GM10248 (cell line): ENCODE measurements around the gene TUBB2B.
"Not testable (repeated sequence)": the region's sequence is repeated elsewhere in the genome, so short reads cannot be mapped to it uniquely, and the experiment has no call there.

Experiments used
- CTCF ChIA-PET: fragments of 300-600 bp; sonication (Branson Sonifier 250); formaldehyde crosslinking; extraction: SDS; loops from one replicate; lab custom pipeline; 2021; ENCODE audit warnings: antibody characterized with exemption; lab: Yijun Ruan, JAX
- POLR2A ChIA-PET: fragments of 350-650 bp; sonication (Branson Sonifier 250); formaldehyde crosslinking; extraction: SDS; loops from one replicate; lab custom pipeline; 2020; ENCODE audit warnings: antibody characterized with exemption; lab: Yijun Ruan, JAX
- DNase-seq: peaks from one replicate; pipeline ENCODE4 v3.0.0; 2012; ENCODE audit errors: extremely low spot score
- TF ChIP-seq, protein P1 (sequence below): IDR thresholded peaks from 2 replicates; pipeline ENCODE4 v1.5.1; 2012; ENCODE audit warnings: mild to moderate bottlenecking, low read depth; ENCODE audit errors: extremely low read depth, missing control alignments, control extremely low read depth

Gene TUBB2B

DNA sequence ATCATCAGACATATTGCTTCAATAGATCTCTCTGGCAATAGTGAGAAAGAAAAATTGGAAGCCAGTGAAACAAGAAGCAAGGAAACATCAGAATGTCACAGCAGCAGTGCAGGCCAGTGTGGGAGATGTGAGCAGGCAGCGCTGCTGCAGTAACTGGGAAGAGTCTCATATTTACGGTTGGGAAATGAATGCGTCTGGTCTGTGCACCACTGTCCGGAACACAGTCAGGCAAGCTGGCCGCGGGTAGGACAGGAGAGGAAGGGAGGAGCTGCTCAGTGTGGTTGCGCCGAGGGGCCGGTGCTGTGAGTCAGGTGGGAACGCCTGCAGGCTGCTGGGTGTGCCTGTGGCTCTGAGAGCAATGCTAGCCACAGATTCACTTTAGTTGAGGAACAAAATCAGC, 24.9 kb upstream of the TUBB2B start:
- CTCF ChIA-PET = interaction anchor here (0.8 to 4.1 kb wide), 30 partner anchors 9 to 480 kb away, joined by 3 to 36 read pairs (median 8); partner anchors contain the start of gene RIPK1
- POLR2A ChIA-PET = no interaction called here
- no peak for DNase-seq
- TF ChIP-seq, protein P1, sequence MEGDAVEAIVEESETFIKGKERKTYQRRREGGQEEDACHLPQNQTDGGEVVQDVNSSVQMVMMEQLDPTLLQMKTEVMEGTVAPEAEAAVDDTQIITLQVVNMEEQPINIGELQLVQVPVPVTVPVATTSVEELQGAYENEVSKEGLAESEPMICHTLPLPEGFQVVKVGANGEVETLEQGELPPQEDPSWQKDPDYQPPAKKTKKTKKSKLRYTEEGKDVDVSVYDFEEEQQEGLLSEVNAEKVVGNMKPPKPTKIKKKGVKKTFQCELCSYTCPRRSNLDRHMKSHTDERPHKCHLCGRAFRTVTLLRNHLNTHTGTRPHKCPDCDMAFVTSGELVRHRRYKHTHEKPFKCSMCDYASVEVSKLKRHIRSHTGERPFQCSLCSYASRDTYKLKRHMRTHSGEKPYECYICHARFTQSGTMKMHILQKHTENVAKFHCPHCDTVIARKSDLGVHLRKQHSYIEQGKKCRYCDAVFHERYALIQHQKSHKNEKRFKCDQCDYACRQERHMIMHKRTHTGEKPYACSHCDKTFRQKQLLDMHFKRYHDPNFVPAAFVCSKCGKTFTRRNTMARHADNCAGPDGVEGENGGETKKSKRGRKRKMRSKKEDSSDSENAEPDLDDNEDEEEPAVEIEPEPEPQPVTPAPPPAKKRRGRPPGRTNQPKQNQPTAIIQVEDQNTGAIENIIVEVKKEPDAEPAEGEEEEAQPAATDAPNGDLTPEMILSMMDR = no peak

DNA sequence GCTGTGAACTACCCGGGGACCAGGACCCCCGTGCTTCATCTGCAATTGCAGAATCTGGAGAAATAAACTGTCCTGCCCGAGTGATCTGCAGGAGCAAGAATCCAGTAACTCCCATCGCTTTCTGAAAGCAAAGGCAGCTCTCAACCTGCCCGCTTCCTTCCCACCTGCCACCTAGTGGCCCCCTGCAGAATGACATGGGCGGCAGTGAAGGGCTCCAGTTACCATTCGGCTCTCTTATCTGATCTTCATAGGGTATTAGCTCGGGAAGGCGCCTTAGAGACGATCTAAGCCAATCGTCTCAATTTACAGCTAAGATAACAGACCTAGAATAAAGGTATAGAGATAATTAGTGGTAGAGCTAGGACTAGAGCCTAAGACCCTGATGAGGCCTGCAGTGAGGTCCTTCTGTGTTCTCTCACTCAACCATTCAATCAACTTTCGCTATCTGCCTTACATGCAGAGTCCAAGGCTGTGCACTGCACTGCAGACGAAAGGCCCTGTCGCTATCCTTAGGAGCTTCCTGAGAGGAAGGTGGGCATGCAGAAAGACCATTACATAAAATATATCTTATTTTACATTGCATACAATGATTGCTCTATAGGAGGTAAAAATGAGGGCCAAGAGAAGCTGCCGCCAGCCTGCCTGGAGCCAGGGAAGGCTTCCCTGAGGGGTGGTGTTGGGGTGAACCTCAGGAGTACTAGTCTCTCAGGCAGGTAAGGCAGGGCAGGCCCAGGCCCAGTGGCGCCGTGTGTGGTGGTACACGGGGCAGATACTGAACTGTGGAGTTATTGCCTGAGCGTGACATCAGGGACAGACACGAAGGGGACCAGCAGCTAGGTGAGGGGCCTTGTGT, 24.2 kb upstream of the TUBB2B start:
- ChIA-PET CTCF (interaction anchor here (0.7 to 4.1 kb wide), 56 partner anchors 9 to 497 kb away, joined by 3 to 36 read pairs (median 5); partner anchors contain the start of genes NQO2, RIPK1 and TUBB2A), POLR2A (no interaction called here)
- peak; percentile 87 for DNase-seq
- TF ChIP-seq, protein P1 = peak; percentile 93

DNA sequence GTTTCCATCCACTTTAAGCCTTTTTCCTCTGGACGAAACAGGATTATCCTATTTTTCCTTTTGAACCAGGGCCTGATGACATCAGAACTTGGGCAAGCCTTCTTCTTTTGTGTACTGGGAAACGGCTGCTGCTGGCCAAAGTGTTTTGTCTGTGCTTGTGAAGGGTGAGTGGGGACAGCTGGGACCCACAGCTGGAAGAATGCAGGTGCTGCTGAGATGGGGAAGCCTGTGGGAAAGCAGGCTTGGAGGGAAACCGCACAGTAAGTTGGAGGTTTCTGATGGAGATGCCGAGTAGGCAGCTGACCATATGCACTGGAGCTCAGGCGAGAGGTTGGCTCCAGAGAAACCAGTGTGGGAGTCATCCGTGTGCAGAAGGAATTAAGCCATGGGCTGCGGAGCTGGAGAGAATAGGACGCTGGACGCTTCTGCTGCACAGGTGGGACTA, 22.8 kb upstream of the TUBB2B start:
- CTCF ChIA-PET = interaction anchor here (0.7 to 4.1 kb wide), 18 partner anchors 11 to 484 kb away, joined by 3 to 36 read pairs (median 14); partner anchors contain the start of genes NQO2 and TUBB2A
- DNase-seq = no peak
- POLR2A ChIA-PET = no interaction called here
- TF ChIP-seq, protein P1 = no peak

DNA sequence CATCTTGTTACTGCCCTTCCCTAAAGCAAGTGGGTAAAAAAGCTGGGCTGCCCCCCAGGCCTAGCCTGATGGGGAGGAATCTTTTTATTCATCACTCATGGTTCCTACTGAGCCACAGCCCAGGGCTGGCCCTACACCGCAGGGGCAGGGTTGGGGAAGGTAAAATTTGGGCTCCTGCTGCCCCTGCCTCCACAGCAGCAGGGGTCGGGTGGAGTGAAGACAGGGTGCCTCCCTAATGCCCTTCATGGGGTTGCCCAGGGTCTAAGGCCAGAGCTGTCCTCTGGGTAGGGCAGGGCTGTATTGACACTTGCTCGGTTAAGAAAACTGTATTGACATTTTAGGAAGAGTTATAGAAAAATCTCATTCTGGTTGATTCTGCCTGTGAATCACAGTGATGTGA, 22.4 kb upstream of the TUBB2B start:
- TF ChIP-seq, protein P1 = no peak
- DNase-seq = no peak
- ChIA-PET CTCF (interaction anchor here (0.7 to 4.1 kb wide), 12 partner anchors 10 to 163 kb away, joined by 3 to 33 read pairs (median 14); partner anchors contain the start of gene TUBB2A), POLR2A (no interaction called here)

DNA sequence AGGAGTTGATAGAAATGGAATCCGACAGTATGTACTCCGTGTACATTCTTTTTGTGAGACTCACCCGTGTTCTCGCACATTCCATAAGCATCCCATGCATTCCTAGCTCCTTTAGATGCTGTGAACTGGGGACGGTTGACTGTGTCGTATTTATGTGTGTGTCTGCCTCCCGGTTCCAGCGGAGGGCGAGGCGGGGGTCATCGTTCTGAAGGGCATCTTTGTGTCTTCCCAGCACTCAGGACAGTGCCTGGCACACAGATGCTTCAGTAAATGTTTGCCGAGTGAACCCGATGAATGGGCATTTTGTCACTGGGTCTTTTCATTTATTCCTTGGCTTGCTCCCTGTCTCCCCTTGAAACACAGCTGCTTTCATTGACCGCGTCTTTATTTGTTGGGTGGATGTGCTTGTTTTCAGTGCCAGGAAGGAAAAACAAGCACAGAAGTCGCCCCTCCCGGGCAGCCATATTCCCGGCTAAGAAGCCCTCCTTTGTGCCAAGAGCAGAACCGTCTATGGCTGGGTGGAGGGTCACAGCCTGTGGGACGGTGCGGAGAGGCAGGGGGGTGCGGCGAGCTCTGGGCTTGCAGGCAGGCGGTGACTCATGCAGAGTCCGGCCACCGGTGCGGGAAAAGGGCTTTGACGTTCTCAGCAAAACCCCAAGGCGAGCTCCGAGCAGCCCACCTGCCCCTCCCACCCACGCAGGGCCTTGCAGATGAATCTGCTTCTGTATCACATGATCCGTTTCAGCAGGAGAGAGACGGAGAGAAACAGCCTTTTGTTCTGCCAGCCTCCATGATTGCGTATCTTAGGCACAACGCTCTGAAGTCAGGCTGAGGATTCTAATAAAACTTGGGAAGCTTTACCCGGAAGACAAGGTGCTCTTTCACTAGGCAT, 20.0 kb upstream of the TUBB2B start:
- ChIA-PET CTCF (interaction anchor here (0.7 to 3.7 kb wide), 7 partner anchors 9 to 153 kb away, joined by 3 to 22 read pairs (median 4); partner anchors contain the start of gene PSMG4), POLR2A (no interaction called here)
- TF ChIP-seq, protein P1 = no peak
- no peak for DNase-seq

DNA sequence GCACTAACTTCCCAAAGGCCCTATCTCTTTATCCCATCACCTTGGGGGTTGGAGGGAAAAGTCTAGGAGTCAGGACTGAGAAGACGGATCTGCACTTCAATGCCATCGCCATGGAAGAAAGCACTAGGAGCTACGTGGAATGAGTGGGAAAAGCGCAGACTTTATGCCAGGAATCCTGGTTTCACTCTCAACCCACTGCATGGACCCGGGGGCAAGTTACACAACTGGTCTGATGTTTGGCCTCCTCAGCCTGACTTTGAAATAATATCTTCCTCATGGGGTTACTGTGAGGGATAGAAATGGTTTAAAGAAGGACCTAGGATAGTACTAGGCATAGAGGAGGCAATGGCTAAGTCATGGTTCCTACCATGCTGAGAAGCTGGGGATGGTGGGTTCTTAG, 17.8 kb upstream of the TUBB2B start:
- POLR2A ChIA-PET = no interaction called here
- TF ChIP-seq, protein P1 = no peak
- CTCF ChIA-PET = interaction anchor here (1.3 to 2.0 kb wide), 3 partner anchors 9 to 88 kb away, joined by 3 to 5 read pairs (median 4); partner anchors contain the start of gene TUBB2A
- no peak for DNase-seq

DNA sequence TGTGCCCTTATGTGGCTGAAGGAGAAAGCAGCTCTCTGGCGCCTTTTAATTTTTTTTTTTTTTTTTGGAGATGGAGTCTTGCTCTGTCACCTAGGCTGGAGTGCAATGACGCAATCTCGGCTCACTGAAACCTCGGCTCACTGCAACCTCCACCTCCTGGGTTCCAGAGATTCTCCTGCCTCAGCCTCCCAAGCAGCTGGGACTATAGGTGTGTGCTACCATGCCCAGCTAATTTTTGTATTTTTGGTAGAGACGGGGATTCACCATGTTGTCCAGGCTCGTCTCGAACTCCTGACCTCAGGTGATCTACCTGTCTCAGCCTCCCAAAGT, 17.3 kb upstream of the TUBB2B start:
- CTCF ChIA-PET = interaction anchor here (0.8 to 2.0 kb wide), 5 partner anchors 10 to 88 kb away, joined by 3 to 5 read pairs (median 4); partner anchors contain the start of gene TUBB2A

More for the DNA sequence above, 17.3 kb upstream of the TUBB2B start:
- POLR2A ChIA-PET, DNase-seq: not testable (repeated sequence)
